Naive thymus-derived CD8-positive, alpha-beta T cell (primary cell): Measurements from ENCODE around the gene MSL1. TPM values are rescaled to one million over a fixed set of nuclear protein-coding genes. Genes with fewer than 3 reads are reported as not detected.

Experiments
- ATAC-seq, 2 donors: fragments of 150-1000 bp; cut with Tn5 transposase in 1 of 2; sonication (Bioruptor Pico), chemical (Tn5 transposase) in 1 of 2; 1 replicate in 1 of 2; 2 replicates in 1 of 2; pipeline ENCODE4 v1.10.0; 2021; ENCODE audit warnings: mild to moderate bottlenecking in 2 of 2, moderate library complexity in 2 of 2
- POLR2A ChIA-PET: fragments of 350-600 bp; sonication (Branson Sonifier 250); formaldehyde crosslinking; loops from one replicate; lab custom pipeline; 2021; ENCODE audit warnings: antibody characterized with exemption; lab: Charles Lee
- DNase-seq, 10 donors: peaks; one replicate each; pipeline versions ENCODE4 v3.0.0 to v3.0.0-alpha.2; 2020 to 2022
- H3K27ac Mint-ChIP-seq, 10 donors: one replicate each; pipeline ENCODE4 v1.8.0; 2020 to 2022; ENCODE audit warnings: mild to moderate bottlenecking in 10 of 10, mixed read lengths in 10 of 10, moderate library complexity in 4 of 10, inconsistent platforms in 1 of 10
- H3K27me3 Mint-ChIP-seq, 5 donors: one replicate each; pipeline ENCODE4 v1.8.0; 2021 to 2022; ENCODE audit warnings: mixed read lengths in 5 of 5
- H3K36me3 Mint-ChIP-seq, 3 donors: one replicate each; pipeline ENCODE4 v1.8.0; 2020 to 2022; ENCODE audit warnings: mixed read lengths in 3 of 3, mild to moderate bottlenecking in 2 of 3, inconsistent platforms in 1 of 3
- H3K4me1 Mint-ChIP-seq, 4 donors: one replicate each; pipeline ENCODE4 v1.8.0; 2021 to 2022; ENCODE audit warnings: mixed read lengths in 4 of 4
- H3K4me3 Mint-ChIP-seq, 10 donors: one replicate each; pipeline ENCODE4 v1.8.0; 2020 to 2022; ENCODE audit warnings: mild to moderate bottlenecking in 10 of 10, mixed read lengths in 10 of 10, moderate library complexity in 6 of 10, inconsistent platforms in 1 of 10
- H3K9me3 Mint-ChIP-seq, 9 donors: one replicate each; pipeline ENCODE4 v1.8.0; 2020 to 2022; ENCODE audit warnings: mixed read lengths in 9 of 9, mild to moderate bottlenecking in 3 of 9, inconsistent platforms in 1 of 9, moderate library complexity in 1 of 9
- microRNA-seq: library from miRNA; unstranded; fragments of <30 nt; microRNA quantifications from one replicate; pipeline ENCODE4 v1.2.0, GENCODE V29; 2022; ENCODE audit warnings: borderline microRNAs expressed
- polyA plus RNA-seq, 3 donors: library from polyadenylated mRNA; unstranded; fragments of 300-500 nt; fragmentation: Illumina TruSeq; gene quantifications; one replicate each; pipeline ENCODE4 v1.2.3, GENCODE V29; 2021
- total RNA-seq, 8 experiments: library from RNA in 2 of 8; stranded (reverse) in 2 of 8; gene quantifications; one replicate each; pipeline ENCODE4 v1.2.3 and lab custom pipeline; 2021 to 2026

The MSL1 gene
- total and polyA plus RNA-seq, 5 experiments from 2014 or later, result 6.8 to 135 (median 12.8) TPM

GRCh38 chr17:40182606-40183005 is 60.8 kb downstream of the MSL1 start:
- no peak for ATAC-seq
- POLR2A ChIA-PET, result no interaction called here
- H3K36me3 Mint-ChIP-seq, result no peaks in the 10 kb centered on the region
- DNase-seq, result no peak
- H3K27ac Mint-ChIP-seq, result no peak overlapping the region
- H3K4me3 Mint-ChIP-seq, result no peak overlapping the region
- no peaks in the 10 kb centered on the region for H3K9me3 Mint-ChIP-seq
- no peaks in the 10 kb centered on the region for H3K27me3 Mint-ChIP-seq
- peaks cover 0 to 7% (median 2%) of the 10 kb centered on the region in 4 donors for H3K4me1 Mint-ChIP-seq

Small RNAs within 50 kb of the gene (microRNA-seq; reads per million reads assigned to microRNA genes)
- not detected for gene MIR6866

Other genes with a start within 250 kb of the MSL1 start
- gene GSDMB, start 203.3 kb upstream of the MSL1 start, total RNA-seq, result 10 to 100 TPM; 82.2 to 83.3 TPM
- gene GSDMB, start 203.3 kb upstream of the MSL1 start, polyA plus RNA-seq, result 1 to 10 TPM in 1 of 3 donors, under 1 TPM in 2; 0.55 to 1.2 (median 0.58) TPM
- gene ORMDL3, start 194.4 kb upstream of the MSL1 start, total RNA-seq, result 100 to 1,000 TPM; 178 to 192 TPM
- 100 to 1,000 TPM; 100 to 335 (median 249) TPM for gene ORMDL3, start 194.4 kb upstream of the MSL1 start, polyA plus RNA-seq
- gene LRRC3C, start 194.2 kb upstream of the MSL1 start, total RNA-seq, result under 1 TPM in 1 of 2 experiments, not detected in 1; 0.44 TPM
- gene LRRC3C, start 194.2 kb upstream of the MSL1 start, polyA plus RNA-seq, result not detected
- gene GSDMA, start 159.0 kb upstream of the MSL1 start, total RNA-seq, result not detected
- gene GSDMA, start 159.0 kb upstream of the MSL1 start, polyA plus RNA-seq, result under 1 TPM; 0.16 to 0.65 (median 0.50) TPM
- gene PSMD3, start 141.2 kb upstream of the MSL1 start, total RNA-seq, result 10 to 100 TPM; 77.1 to 87.9 TPM
- gene PSMD3, start 141.2 kb upstream of the MSL1 start, polyA plus RNA-seq, result 10 to 100 TPM; 45.4 to 55.9 (median 51.5) TPM
- not detected for gene CSF3, start 106.5 kb upstream of the MSL1 start, total RNA-seq
- not detected for gene CSF3, start 106.5 kb upstream of the MSL1 start, polyA plus RNA-seq
- 100 to 1,000 TPM; 104 TPM for gene MED24, start 67.6 kb upstream of the MSL1 start, total RNA-seq
- gene MED24, start 67.6 kb upstream of the MSL1 start, polyA plus RNA-seq, result 10 to 100 TPM; 37.3 to 67.7 (median 42.1) TPM
- gene THRA, start 59.0 kb upstream of the MSL1 start, total RNA-seq, result 10 to 100 TPM; 53.6 to 54.2 TPM
- gene THRA, start 59.0 kb upstream of the MSL1 start, polyA plus RNA-seq, result 10 to 100 TPM; 11.3 to 23.3 (median 22.2) TPM
- gene NR1D1, start 21.4 kb upstream of the MSL1 start, total RNA-seq, result 10 to 100 TPM; 18.2 to 19.2 TPM
- 1 to 10 TPM; 3.9 to 9.9 (median 6.4) TPM for gene NR1D1, start 21.4 kb upstream of the MSL1 start, polyA plus RNA-seq
- gene CASC3, start 18.6 kb downstream of the MSL1 start, total RNA-seq, result 100 to 1,000 TPM; 153 to 162 TPM
- gene CASC3, start 18.6 kb downstream of the MSL1 start, polyA plus RNA-seq, result 10 to 100 TPM; 33.5 to 46.9 (median 40.6) TPM
- 1 to 10 TPM; 5.9 to 6.4 TPM for gene RAPGEFL1, start 55.5 kb downstream of the MSL1 start, total RNA-seq
- gene RAPGEFL1, start 55.5 kb downstream of the MSL1 start, polyA plus RNA-seq, result under 1 TPM in 2 of 3 donors, not detected in 1; 0.12 to 0.65 TPM
- 10 to 100 TPM; 29.0 to 32.7 TPM for gene WIPF2, start 97.3 kb downstream of the MSL1 start, total RNA-seq
- gene WIPF2, start 97.3 kb downstream of the MSL1 start, polyA plus RNA-seq, result 1 to 10 TPM; 6.4 to 7.5 (median 7.5) TPM
- gene CDC6, start 165.9 kb downstream of the MSL1 start, total RNA-seq, result 1 to 10 TPM; 1.5 to 1.6 TPM
- gene CDC6, start 165.9 kb downstream of the MSL1 start, polyA plus RNA-seq, result under 1 TPM in 1 of 3 donors, not detected in 2; 0.08 TPM
- gene RARA, start 187.2 kb downstream of the MSL1 start, total RNA-seq, result 10 to 100 TPM; 39.2 to 39.9 TPM
- gene RARA, start 187.2 kb downstream of the MSL1 start, polyA plus RNA-seq, result 10 to 100 TPM in 1 of 3 donors, 1 to 10 TPM in 2; 7.2 to 12.4 (median 9.0) TPM
- not detected for gene GJD3, start 242.8 kb downstream of the MSL1 start, total RNA-seq
- gene GJD3, start 242.8 kb downstream of the MSL1 start, polyA plus RNA-seq, result not detected